Glutamatergic neuron (in vitro differentiated cells): ENCODE measurements around the gene PTCRA. TPM values are rescaled to one million over a fixed set of nuclear protein-coding genes. Genes with fewer than 3 reads are reported as not detected.
"Not testable (repeated sequence)": the region's sequence is repeated elsewhere in the genome, so short reads cannot be mapped to it uniquely, and the experiment has no call there.

Experiments used
- DNase-seq: peaks from one replicate; pipeline ENCODE4 v3.0.0; 2022
- H3K27ac Mint-ChIP-seq: one replicate; pipeline ENCODE4 v1.8.0; 2020; ENCODE audit warnings: mild to moderate bottlenecking, mixed read lengths, inconsistent platforms; ENCODE audit not compliant: unreplicated experiment
- H3K27me3 Mint-ChIP-seq: one replicate; pipeline ENCODE4 v1.8.0; 2020; ENCODE audit warnings: mild to moderate bottlenecking, moderate library complexity, mixed read lengths, inconsistent platforms; ENCODE audit not compliant: unreplicated experiment
- H3K36me3 Mint-ChIP-seq: one replicate; pipeline ENCODE4 v1.8.0; 2020; ENCODE audit warnings: mild to moderate bottlenecking, mixed read lengths, inconsistent platforms; ENCODE audit not compliant: unreplicated experiment
- H3K4me1 Mint-ChIP-seq: one replicate; pipeline ENCODE4 v1.8.0; 2020; ENCODE audit warnings: mild to moderate bottlenecking, low read depth, mixed read lengths, inconsistent platforms; ENCODE audit not compliant: unreplicated experiment
- H3K4me3 Mint-ChIP-seq: one replicate; pipeline ENCODE4 v1.8.0; 2020; ENCODE audit warnings: mild to moderate bottlenecking, mixed read lengths, inconsistent platforms; ENCODE audit not compliant: unreplicated experiment
- H3K9me3 Mint-ChIP-seq: one replicate; pipeline ENCODE4 v1.8.0; 2020; ENCODE audit warnings: mild to moderate bottlenecking, moderate library complexity, mixed read lengths, inconsistent platforms; ENCODE audit not compliant: unreplicated experiment
- total RNA-seq: library from RNA; stranded (reverse); fragmentation: NEBNext Ultra II Directional; extraction: Animal tissue kit (Norgen Biotek cat#: 25700); gene quantifications from one replicate; pipeline ENCODE4 v1.2.1, GENCODE V29; 2021; ENCODE audit not compliant: unreplicated experiment
- TF ChIP-seq, protein P1 (sequence below): fragments of 200-600 bp; sonication (generic); IDR thresholded peaks from one replicate; pipeline ENCODE4 v1.5.0; 2021; ENCODE audit not compliant: partially characterized antibody, unreplicated experiment

Gene PTCRA
- total RNA-seq, 1 donor from 2014 or later = not detected

- H3K36me3 Mint-ChIP-seq = peaks cover 4% of the 10 kb centered on the region
These were observed 26.6 kb downstream of the PTCRA start for GRCh38 chr6:42942444-42942843.

DNA sequence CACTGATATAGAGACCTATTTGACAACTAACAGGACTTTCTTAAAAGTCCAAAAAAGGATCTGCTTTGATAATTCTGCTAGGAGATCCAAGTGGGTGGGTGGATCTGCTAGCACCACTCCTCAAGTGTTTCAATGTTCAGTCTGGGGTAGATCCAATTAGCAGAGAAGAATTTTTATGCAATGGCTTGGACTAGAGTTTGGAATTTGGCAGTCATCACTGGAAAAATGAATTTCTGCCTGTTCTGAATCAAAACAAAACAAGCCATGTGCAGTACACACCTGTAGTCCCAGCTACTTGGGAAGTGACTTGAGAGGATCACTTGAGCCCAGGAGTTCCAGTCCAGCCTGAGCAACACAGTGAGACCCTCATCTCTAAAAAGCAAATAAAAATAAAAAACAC lies 32.1 kb downstream of the PTCRA start:
- no peaks in the 10 kb centered on the region for H3K36me3 Mint-ChIP-seq
- no peak for DNase-seq
- H3K27ac Mint-ChIP-seq = no peak overlapping the region
- no peaks in the 10 kb centered on the region for H3K9me3 Mint-ChIP-seq
- H3K4me1 Mint-ChIP-seq = no peaks in the 10 kb centered on the region
- H3K4me3 Mint-ChIP-seq = no peak overlapping the region
- TF ChIP-seq, protein P1, sequence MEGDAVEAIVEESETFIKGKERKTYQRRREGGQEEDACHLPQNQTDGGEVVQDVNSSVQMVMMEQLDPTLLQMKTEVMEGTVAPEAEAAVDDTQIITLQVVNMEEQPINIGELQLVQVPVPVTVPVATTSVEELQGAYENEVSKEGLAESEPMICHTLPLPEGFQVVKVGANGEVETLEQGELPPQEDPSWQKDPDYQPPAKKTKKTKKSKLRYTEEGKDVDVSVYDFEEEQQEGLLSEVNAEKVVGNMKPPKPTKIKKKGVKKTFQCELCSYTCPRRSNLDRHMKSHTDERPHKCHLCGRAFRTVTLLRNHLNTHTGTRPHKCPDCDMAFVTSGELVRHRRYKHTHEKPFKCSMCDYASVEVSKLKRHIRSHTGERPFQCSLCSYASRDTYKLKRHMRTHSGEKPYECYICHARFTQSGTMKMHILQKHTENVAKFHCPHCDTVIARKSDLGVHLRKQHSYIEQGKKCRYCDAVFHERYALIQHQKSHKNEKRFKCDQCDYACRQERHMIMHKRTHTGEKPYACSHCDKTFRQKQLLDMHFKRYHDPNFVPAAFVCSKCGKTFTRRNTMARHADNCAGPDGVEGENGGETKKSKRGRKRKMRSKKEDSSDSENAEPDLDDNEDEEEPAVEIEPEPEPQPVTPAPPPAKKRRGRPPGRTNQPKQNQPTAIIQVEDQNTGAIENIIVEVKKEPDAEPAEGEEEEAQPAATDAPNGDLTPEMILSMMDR = no peak
- no peaks in the 10 kb centered on the region for H3K27me3 Mint-ChIP-seq

More at GRCh38 chr6:42942444-42942843, 26.6 kb downstream of the PTCRA start:
- peaks cover 10% of the 10 kb centered on the region for H3K4me1 Mint-ChIP-seq
- no peak for DNase-seq
- H3K4me3 Mint-ChIP-seq = no peak overlapping the region
- peaks cover 4% of the 10 kb centered on the region for H3K27me3 Mint-ChIP-seq
- H3K9me3 Mint-ChIP-seq = no peaks in the 10 kb centered on the region
- H3K27ac Mint-ChIP-seq = no peak overlapping the region
- TF ChIP-seq, protein P1 = no peak

DNA sequence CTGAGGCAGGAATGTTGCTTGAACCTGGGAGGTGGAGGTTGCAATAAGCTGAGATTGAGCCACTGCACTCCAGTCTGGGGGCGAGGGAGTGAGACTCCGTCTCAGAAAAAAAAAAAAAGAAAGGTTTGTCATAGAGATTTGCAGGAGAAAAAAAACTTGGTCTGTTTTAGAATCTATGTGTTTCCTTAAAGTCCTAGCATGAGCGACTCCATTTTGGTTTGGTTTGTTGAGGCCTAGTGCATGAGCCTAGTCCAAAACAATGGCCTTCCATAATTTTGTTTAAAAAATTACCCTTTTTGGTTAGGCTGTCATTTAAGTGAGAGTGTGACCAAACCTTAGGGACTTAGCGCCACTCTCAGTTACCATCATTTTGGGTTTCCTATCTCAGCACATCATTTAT lies 36.5 kb downstream of the PTCRA start:
- no peak overlapping the region for H3K27ac Mint-ChIP-seq
- TF ChIP-seq, protein P1 = no peak
- no peaks in the 10 kb centered on the region for H3K36me3 Mint-ChIP-seq
- DNase-seq = no peak
- no peaks in the 10 kb centered on the region for H3K4me1 Mint-ChIP-seq
- no peaks in the 10 kb centered on the region for H3K27me3 Mint-ChIP-seq
- H3K9me3 Mint-ChIP-seq = no peaks in the 10 kb centered on the region
- no peak overlapping the region for H3K4me3 Mint-ChIP-seq

DNA sequence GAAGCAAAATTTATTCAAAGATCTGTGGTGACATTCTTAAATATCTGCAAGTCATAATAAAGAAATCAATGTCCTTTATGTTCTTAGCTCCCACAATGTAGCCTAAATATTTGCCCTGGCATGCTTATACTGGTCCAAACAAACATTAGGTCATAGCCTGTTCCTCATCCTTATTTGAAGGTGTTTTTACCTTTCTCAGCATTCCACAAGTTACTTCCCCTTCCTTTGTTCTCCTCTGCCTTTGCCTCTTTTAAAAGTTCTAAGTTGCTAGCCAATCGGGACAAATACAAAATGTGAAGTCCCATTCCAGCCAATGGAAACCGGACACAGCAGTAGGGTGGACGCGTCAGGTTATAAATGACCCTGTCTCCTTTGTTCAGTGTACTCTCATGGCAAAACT lies 38.6 kb downstream of the PTCRA start:
- not testable (repeated sequence) for H3K36me3 Mint-ChIP-seq, H3K27me3 Mint-ChIP-seq, H3K4me3 Mint-ChIP-seq, DNase-seq, H3K9me3 Mint-ChIP-seq, H3K27ac Mint-ChIP-seq, H3K4me1 Mint-ChIP-seq

DNA sequence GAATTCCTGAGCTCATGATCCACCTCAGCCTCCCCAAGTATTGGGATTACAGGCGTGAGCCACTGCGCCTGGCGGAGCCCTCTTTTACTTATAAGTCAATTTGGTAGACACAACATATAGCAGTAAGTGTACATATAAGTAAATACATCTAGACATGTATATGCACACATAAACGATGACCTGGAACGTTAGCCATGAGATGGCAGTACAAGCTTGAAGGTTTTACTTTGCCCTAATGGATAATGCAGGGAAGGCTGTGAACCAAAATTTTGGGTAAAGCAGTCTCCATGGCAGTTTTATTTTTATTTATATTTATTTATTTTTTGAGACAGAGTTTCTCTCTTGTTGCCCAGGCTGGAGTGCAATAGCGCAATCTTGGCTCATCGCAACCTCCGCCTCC lies 42.3 kb downstream of the PTCRA start:
- Mint-ChIP-seq H3K27me3 (peaks cover 14% of the 10 kb centered on the region), H3K36me3 (peaks cover 5% of the 10 kb centered on the region), H3K9me3 (no peaks in the 10 kb centered on the region), H3K4me1 (peaks cover 9% of the 10 kb centered on the region), H3K4me3 (no peak overlapping the region), H3K27ac (no peak overlapping the region)
- no peak for DNase-seq
- TF ChIP-seq, protein P1 = no peak

DNA sequence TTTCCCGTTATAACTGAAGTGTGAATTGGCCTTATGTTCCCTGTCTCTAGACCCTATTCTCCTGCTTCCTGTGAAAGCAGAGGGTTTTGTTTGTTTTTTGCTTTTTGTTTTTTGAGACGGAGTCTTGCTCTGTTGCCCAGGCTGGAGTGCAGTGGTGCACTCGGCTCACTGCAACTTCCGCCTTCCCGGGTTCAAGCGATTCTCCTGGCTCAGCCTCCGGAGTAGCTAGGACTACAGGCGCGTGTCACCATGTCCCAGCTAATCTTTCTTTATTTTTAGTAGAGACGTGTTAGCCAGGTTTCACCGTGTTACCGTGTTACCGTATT lies 44.0 kb downstream of the PTCRA start:
- no peaks in the 10 kb centered on the region for H3K9me3 Mint-ChIP-seq
- no peak overlapping the region for H3K27ac Mint-ChIP-seq
- peak overlapping the region; percentile 71 for H3K4me3 Mint-ChIP-seq
- peaks cover 5% of the 10 kb centered on the region for H3K36me3 Mint-ChIP-seq
- peaks cover 14% of the 10 kb centered on the region for H3K27me3 Mint-ChIP-seq
- DNase-seq = no peak
- H3K4me1 Mint-ChIP-seq = peaks cover 9% of the 10 kb centered on the region
- TF ChIP-seq, protein P1 = no peak
